Measurements from ENCODE around the gene IFI27. TPM values are rescaled to one million over a fixed set of nuclear protein-coding genes. Genes with fewer than 3 reads are reported as not detected.

Gene IFI27
- total RNA-seq, 1 donor from 2014 or later: 3.7 TPM

DNA sequence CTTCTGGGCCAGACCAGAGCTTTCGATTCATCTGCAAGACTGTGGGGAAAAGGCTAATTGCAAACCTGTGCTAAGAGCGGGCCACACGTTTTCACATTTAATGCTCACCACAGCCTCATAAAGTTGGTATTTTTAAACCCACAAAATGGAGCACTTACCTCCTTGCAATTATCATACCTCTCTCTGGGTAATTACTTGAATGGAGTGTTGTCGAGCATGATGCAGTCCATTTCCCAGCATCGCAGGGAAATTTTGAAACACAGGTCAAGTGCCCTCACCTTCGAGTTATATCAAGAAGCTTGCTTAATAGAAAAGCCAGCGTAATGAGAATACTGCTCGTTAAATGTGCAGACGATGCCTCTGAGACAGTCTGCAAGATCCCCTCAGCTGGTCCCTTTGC, 27.7 kb downstream of the IFI27 start:
- Mint-ChIP-seq H3K27ac (ENCODE audit: unreplicated experiment) (no peak overlapping the region), H3K4me1 (ENCODE audit: low read depth, unreplicated experiment) (peaks cover 1% of the 10 kb centered on the region), H3K27me3 (ENCODE audit: unreplicated experiment) (no peaks in the 10 kb centered on the region), H3K4me3 (ENCODE audit: unreplicated experiment) (no peak overlapping the region), H3K36me3 (ENCODE audit: unreplicated experiment) (peaks cover 12% of the 10 kb centered on the region), H3K9me3 (ENCODE audit: unreplicated experiment) (peaks cover 2% of the 10 kb centered on the region)
- TF ChIP-seq, protein P1, sequence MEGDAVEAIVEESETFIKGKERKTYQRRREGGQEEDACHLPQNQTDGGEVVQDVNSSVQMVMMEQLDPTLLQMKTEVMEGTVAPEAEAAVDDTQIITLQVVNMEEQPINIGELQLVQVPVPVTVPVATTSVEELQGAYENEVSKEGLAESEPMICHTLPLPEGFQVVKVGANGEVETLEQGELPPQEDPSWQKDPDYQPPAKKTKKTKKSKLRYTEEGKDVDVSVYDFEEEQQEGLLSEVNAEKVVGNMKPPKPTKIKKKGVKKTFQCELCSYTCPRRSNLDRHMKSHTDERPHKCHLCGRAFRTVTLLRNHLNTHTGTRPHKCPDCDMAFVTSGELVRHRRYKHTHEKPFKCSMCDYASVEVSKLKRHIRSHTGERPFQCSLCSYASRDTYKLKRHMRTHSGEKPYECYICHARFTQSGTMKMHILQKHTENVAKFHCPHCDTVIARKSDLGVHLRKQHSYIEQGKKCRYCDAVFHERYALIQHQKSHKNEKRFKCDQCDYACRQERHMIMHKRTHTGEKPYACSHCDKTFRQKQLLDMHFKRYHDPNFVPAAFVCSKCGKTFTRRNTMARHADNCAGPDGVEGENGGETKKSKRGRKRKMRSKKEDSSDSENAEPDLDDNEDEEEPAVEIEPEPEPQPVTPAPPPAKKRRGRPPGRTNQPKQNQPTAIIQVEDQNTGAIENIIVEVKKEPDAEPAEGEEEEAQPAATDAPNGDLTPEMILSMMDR (IDR thresholded peaks at IDR 0.05; ENCODE audit: partially characterized antibody, unreplicated experiment): no peak
- DNase-seq: no peak

DNA sequence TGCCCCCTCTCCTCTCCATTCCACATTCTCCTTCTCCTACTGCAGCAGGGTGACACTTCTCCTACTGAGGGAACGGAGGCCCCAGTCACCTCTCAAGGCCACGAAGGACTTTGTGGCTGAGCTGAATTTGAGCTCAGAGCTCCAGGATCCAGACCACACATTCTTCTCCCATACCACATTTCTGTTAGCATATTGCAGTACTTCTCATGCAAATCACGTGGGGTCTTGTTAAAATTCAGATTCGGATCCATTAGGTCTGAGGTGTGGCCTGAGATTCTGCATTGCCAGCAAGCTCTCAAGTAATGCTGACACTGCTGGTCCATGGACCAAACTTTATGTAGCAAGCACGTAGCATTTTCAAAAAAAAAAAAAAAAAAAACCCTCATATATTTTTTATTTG, 28.5 kb downstream of the IFI27 start:
- no peaks in the 10 kb centered on the region for H3K27me3 Mint-ChIP-seq (ENCODE audit: unreplicated experiment)
- H3K27ac Mint-ChIP-seq (ENCODE audit: unreplicated experiment): no peak overlapping the region
- peaks cover 2% of the 10 kb centered on the region for H3K9me3 Mint-ChIP-seq (ENCODE audit: unreplicated experiment)
- peaks cover 12% of the 10 kb centered on the region for H3K36me3 Mint-ChIP-seq (ENCODE audit: unreplicated experiment)
- peaks cover 1% of the 10 kb centered on the region for H3K4me1 Mint-ChIP-seq (ENCODE audit: low read depth, unreplicated experiment)
- no peak overlapping the region for H3K4me3 Mint-ChIP-seq (ENCODE audit: unreplicated experiment)
- TF ChIP-seq, protein P1 (IDR thresholded peaks at IDR 0.05; ENCODE audit: partially characterized antibody, unreplicated experiment): no peak
- DNase-seq: no peak

DNA sequence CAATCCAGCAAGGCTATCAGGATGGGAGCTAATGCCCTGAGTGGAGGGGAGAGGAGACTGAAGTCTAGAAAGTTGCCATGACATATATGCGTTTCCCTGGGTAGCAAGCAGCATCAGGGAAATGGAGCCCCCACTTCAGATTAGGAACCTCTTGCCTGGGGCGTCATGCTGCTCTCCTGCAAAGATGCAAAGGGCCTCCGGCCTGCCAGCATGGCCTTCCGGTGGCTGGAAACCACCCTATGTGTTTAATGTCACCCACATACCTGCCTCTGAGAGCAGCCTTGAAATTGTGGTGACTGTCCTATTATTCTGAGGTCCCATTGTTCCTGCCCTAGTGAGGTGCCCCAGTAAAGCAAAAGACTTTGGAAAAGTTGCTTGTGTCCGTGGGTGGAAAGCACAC, 28.9 kb downstream of the IFI27 start:
- H3K9me3 Mint-ChIP-seq (ENCODE audit: unreplicated experiment): peaks cover 3% of the 10 kb centered on the region
- no peak overlapping the region for H3K27ac Mint-ChIP-seq (ENCODE audit: unreplicated experiment)
- H3K4me3 Mint-ChIP-seq (ENCODE audit: unreplicated experiment): no peak overlapping the region
- DNase-seq: no peak
- no peaks in the 10 kb centered on the region for H3K27me3 Mint-ChIP-seq (ENCODE audit: unreplicated experiment)
- peaks cover 2% of the 10 kb centered on the region for H3K4me1 Mint-ChIP-seq (ENCODE audit: low read depth, unreplicated experiment)
- TF ChIP-seq, protein P1 (IDR thresholded peaks at IDR 0.05; ENCODE audit: partially characterized antibody, unreplicated experiment): no peak
- peaks cover 12% of the 10 kb centered on the region for H3K36me3 Mint-ChIP-seq (ENCODE audit: unreplicated experiment)

DNA sequence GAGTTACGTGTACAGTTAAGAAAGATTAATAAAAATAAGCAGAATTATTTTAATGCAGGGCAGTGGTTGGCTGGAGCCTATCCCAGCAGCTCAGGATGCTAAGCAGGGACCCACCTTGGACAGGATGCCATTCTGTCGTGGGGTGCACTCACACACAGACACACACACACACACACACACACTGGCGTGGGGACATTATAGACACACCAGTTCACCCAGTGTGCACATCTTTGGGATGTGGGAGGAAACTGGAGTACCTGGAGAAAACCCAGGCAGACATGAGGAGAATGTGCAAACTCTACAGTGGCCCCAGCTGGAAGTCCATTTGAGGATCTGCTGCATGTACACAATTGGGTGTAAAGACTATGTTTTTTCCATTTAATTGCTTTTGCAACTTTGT, 31.7 kb downstream of the IFI27 start:
- no peaks in the 10 kb centered on the region for H3K27me3 Mint-ChIP-seq (ENCODE audit: unreplicated experiment)
- TF ChIP-seq, protein P1 (IDR thresholded peaks at IDR 0.05; ENCODE audit: partially characterized antibody, unreplicated experiment): no peak

DNA sequence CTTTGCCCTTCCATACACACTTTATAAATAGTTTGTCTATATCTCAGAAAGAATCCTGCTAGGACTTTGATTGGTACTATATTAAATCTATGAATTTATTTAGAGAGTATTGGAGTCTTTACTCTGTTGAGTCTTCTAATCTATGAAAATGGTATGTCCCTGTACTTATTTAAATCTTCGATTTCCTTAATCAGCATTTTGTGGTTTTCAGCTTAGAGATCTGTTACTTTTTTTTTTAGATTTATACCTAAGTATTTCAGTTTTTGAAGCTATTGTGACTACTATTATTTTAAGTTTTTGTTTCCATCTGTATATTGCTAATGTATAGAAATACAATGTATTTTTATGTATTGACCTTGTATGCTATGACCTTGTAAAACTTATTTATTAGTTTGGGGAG, 32.3 kb downstream of the IFI27 start:
- TF ChIP-seq, protein P1 (IDR thresholded peaks at IDR 0.05; ENCODE audit: partially characterized antibody, unreplicated experiment): no peak
- Mint-ChIP-seq H3K9me3 (ENCODE audit: unreplicated experiment) (peaks cover 4% of the 10 kb centered on the region), H3K27ac (ENCODE audit: unreplicated experiment) (no peak overlapping the region)

More for the DNA sequence above, 31.7 kb downstream of the IFI27 start:
- Mint-ChIP-seq H3K9me3 (ENCODE audit: unreplicated experiment) (peaks cover 4% of the 10 kb centered on the region), H3K27ac (ENCODE audit: unreplicated experiment) (no peak overlapping the region), H3K4me3 (ENCODE audit: unreplicated experiment) (no peak overlapping the region), H3K36me3 (ENCODE audit: unreplicated experiment) (no peaks in the 10 kb centered on the region), H3K4me1 (ENCODE audit: low read depth, unreplicated experiment) (peaks cover 7% of the 10 kb centered on the region)
- DNase-seq: no peak

More for the DNA sequence above, 32.3 kb downstream of the IFI27 start:
- no peaks in the 10 kb centered on the region for H3K36me3 Mint-ChIP-seq (ENCODE audit: unreplicated experiment)
- H3K4me3 Mint-ChIP-seq (ENCODE audit: unreplicated experiment): no peak overlapping the region
- no peaks in the 10 kb centered on the region for H3K27me3 Mint-ChIP-seq (ENCODE audit: unreplicated experiment)
- H3K4me1 Mint-ChIP-seq (ENCODE audit: low read depth, unreplicated experiment): peaks cover 7% of the 10 kb centered on the region
- DNase-seq: no peak
